NT2/D1 (cell line): ENCODE data around the gene DISC1.
"Not testable (repeated sequence)": the region's sequence is repeated elsewhere in the genome, so short reads cannot be mapped to it uniquely, and the experiment has no call there.

Experiments
- SUZ12 ChIP-seq: IDR thresholded peaks from 2 replicates; pipeline ENCODE4 v1.6.1; 2011; ENCODE audit not compliant: insufficient read length, insufficient read depth; ENCODE audit errors: extremely low read depth
- YY1 ChIP-seq: IDR thresholded peaks from 2 replicates; pipeline ENCODE4 v1.6.1; 2011; ENCODE audit not compliant: insufficient read length, insufficient read depth
- ZNF274 ChIP-seq: IDR thresholded peaks from 2 replicates; pipeline ENCODE4 v1.6.1; 2011; ENCODE audit warnings: mild to moderate bottlenecking, low read depth, low read length

DNA sequence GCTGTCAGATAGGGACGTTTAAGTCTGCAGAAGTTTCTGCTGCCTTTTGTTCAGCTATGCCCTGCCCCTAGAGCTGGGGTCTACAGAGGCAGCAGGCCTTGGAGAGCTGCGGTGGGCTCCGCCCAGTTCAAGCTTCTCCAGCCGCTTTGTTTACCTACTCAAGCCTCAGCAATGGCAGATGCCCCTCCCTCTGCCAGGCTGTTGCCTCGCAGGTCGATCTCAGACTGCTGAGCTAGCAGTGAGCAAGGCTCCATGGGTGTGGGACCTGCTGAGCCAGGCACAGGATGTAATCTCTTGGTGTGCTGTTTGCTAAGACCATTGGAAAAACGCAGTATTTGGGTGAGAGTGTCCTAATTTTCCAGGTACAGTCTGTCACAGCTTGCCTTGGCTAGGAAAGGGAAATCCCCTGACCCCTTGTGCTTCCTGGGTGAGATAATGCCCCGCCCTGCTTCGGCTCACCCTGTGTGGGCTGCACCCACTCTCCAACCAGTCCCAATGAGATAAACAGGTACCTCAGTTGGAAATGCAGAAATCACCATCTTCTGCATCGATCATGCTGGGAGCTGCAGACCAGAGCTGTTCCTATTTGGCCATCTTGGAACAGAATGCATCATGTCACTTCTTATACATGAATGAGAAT lies 25.2 kb downstream of the DISC1 start:
- not testable (repeated sequence) for TF ChIP-seq ZNF274, YY1, SUZ12
